Measurements from ENCODE around the gene LCA5L.

The LCA5L gene

GRCh38 chr21:39445321-39446269 lies at the start of gene LCA5L:
LCA5L (minus strand) TSS chr21:39445778; CDS start chr21:39428493, 17,285 bp downstream.
- peak; percentile 54 for DNase-seq

- no peak for DNase-seq
These were observed 43.9 kb upstream of the LCA5L start for GRCh38 chr21:39489380-39489924.

DNA sequence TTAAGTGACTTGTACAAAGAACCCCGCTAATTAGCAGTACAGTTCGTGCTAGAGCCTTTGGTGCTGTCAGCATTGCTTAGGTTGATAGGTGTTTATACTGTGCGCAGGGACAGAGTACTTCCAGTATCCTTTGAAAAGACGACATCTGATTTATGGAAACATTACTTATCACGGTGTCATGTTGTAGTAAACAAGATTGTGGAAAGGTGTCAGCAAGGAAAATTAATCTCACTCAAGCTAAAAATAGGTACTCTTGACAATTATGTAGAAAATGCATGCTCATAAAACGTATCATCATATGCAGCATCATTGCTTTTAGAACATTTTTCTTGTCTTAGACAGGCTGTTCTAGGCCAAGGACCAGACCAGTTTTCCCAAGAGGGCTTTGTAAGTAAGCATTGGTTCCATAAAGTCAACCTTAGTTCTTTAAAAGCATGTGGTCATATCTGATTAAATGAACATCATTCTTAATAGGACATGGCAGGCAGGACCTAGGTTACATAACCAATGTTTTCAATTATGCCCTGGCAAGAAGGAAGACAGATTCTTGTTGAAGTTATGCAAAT lies 39.2 kb upstream of the LCA5L start:
- DNase-seq = no peak

- DNase-seq = no peak
These were observed 38.3 kb upstream of the LCA5L start for GRCh38 chr21:39483917-39484316.

DNA sequence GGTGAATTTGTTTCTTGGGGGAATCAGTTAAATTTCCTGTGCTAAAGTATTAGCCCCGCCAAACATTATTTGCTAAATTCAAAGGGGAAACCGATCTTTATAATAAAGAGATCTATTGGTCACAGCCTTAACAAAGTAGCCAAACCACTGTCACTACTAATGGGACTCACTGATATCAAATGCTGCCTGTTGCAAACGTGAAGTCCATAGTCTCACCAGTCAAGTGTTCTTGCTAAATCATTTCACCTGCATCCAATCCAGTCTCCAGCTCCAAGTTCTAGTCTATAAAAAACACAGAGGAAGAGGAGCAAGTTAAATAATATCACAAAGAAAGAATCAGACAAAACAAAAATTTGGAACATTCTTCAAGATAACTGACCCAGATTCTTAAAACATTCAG lies 36.3 kb upstream of the LCA5L start:
- no peak for DNase-seq

GRCh38 chr21:39480271-39480670 lies 34.7 kb upstream of the LCA5L start:
- DNase-seq = no peak

- DNase-seq = no peak
These were observed 34.2 kb upstream of the LCA5L start for GRCh38 chr21:39479814-39480182.

DNA sequence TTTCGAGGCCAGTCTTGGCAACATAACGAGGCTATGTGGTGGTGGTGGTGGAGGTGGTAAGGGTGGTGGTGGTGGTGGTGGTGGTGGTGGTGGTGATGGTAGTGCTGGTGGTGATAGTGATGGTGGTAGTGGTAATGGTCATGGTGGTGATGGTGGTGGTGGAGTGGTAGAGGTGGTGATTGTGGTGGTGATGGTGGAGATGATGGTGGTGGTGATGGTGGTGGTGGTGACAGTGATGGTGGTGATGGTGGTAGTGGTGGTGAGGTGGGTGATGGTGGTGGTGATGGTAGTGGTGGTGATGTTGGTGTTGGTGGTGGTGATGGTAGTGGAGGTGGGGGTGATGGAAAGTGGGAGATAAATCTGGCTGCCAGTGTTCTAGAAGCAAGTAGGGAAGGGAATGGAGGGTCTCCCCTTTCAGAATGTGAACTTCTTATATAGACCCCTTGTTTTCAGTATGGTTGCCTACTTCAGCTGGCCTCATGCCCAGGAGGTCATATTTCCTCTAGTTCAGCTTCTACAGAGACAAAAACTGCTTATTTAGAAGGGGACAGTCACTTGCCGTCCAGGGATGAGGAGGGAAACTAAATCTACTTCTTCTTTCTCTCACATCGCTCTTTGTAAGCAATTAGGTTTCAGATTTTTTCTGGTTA lies 33.7 kb upstream of the LCA5L start:
- DNase-seq = no peak

GRCh38 chr21:39474611-39475010 lies 29.0 kb upstream of the LCA5L start:
- DNase-seq = no peak

DNA sequence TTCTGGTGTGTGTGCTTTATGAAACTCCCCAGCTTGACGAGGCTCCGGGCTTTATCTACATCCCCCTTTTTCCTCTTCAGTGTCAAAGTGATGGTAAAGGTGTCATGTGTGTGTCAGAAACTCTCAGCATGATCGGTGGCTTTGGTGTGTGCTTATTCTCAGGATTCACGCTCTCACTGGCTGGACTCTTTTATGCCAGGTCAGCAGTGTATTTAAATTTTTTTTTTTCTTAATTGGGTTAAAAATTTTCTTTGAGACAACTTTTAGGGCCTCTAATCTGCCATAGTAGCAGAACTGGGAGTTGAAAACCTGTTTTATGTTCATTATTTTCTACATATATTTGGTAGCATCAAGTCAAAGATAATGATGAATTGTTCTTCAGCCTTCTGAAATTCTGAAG lies 27.2 kb upstream of the LCA5L start:
- DNase-seq = no peak

- DNase-seq = no peak
These were observed 26.0 kb upstream of the LCA5L start for GRCh38 chr21:39471598-39471997.

DNA sequence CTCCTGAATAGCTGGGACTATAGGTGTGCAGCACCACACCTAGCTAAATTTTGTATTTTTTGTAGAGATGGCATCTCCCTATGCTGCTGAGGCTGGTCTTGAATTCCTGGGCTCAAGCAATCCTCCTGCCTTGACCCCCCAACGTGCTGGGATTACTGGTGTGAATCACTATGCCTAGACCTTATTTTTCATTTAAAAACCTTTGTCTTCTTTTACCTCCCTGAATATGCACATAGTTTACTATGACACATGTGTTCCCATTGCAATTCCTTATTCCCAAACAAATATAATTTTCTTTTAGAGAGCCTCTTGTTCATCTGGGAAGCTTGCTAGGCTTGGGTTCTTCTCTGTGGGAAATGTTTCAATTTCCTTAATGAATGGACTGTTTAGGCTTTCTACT lies 23.0 kb upstream of the LCA5L start:
- DNase-seq = no peak

DNA sequence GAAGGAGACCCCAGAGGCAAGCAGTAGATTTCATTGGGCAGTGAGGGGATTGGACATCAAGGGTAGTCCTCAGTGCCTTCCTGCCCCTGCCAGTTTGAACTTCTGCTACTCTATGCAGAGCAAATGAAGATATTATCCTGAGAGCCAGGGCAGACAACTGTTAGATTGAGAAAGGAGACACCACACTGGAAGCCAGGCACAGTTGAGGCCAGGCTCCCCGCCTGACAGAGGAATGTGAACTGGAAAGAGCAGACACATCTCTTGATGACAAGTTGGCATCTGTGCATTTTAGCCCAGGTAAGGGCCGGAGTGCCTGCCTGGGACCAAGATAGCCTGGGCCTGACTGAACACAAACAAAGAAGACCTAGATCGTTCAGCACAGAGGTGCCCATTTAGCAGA lies 22.2 kb upstream of the LCA5L start:
- no peak for DNase-seq

DNA sequence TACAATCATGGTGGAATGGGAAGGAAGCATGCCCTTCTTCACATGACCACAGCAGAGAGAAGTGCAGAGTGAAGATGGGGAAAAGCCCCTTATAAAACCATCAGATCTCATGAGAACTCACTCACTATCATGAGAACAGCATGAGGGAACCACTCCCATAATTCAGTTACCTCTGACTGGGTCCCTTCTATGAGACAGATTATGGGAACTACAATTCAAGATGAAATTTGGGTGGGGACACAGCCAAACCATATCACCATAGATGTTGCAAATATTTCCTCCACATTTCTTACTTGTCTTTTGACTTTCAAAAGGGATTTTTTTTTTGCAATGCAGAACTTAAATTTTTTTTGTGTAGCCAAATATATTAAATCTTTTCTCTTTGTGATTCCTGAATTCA lies 21.0 kb upstream of the LCA5L start:
- no peak for DNase-seq

GRCh38 chr21:39463308-39463707 lies 17.7 kb upstream of the LCA5L start:
- no peak for DNase-seq

DNA sequence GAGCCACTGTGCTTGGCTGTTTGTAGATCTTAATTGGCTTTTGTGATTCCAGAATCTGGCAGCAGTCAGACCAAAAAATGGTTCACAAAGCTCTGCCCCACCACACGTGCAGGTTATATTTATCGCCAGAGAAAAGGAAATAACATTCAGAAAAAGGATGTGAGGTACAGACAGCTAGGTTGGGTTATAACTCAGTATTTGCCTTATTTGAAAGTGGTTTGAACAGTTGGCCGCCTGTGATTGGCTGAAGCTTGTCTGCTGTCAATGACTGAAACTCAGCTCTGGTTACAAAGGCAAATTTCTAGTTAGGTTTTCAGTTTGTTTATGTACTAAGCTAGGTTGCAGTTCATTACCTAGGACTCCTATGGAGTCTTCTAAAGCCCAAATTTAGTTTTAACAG lies 15.8 kb upstream of the LCA5L start:
- no peak for DNase-seq

DNA sequence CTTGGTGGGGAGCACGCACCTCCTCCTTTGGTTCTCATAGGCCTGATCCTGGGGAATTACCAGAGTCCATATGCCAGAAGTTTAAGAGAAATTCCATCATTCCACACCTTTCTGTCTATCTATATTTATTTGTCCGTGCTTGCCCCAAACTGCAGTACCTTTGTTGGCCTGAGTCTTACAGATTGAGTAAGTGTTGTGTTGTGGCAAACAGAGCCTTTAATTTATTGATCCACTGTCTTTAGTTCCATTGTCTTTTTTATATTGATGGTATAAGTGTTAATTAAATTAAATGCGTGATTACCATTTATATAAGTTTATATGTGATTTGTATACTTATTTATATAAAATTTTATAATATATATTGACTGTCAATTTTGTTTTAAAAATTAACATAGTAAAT lies 11.1 kb upstream of the LCA5L start:
- no peak for DNase-seq

- no peak for DNase-seq
These were observed 9.5 kb upstream of the LCA5L start for GRCh38 chr21:39454949-39455668.

DNA sequence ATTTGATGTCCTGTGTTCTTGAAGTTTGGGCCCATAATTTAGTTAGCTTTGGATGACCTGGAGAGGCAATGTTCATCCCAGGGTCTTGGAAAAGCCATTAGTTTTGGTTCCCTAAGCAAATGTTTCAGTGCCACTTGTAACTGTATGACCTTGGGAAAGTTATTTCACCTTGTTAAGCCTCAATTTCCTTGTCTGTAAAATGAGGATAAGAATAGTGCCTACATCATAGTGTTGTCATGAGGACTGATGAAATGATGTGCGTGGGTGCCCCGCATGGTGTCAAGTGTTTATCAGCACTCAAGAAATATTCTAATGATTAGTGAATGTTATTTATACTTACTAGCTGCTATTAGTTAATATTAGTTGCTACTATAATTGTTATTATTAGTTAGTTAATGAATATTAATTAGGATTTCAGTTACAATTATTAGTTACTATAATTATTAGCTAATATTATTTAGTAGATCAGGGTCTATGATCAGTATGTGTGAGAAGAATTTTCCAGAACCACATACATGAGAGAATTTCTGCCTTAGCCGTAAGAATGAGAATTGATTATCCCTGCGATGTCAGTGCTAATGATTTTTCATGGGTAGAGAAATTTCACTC lies 8.1 kb upstream of the LCA5L start:
- DNase-seq = no peak

- no peak for DNase-seq
These were observed 7.4 kb upstream of the LCA5L start for GRCh38 chr21:39452970-39453342.

GRCh38 chr21:39452207-39452969 lies 6.8 kb upstream of the LCA5L start:
- DNase-seq = no peak

Data from NCI-H1417 treated with DMSO at 0.1 percent for 48 hours (cell line).